ENCODE results near the gene GIPR.
A peak's percentile ranks its signal among the peaks of the same experiment; 100 is the strongest.
"Not testable (repeated sequence)": the region's sequence is repeated elsewhere in the genome, so short reads cannot be mapped to it uniquely, and the experiment has no call there.

Gene GIPR

DNA sequence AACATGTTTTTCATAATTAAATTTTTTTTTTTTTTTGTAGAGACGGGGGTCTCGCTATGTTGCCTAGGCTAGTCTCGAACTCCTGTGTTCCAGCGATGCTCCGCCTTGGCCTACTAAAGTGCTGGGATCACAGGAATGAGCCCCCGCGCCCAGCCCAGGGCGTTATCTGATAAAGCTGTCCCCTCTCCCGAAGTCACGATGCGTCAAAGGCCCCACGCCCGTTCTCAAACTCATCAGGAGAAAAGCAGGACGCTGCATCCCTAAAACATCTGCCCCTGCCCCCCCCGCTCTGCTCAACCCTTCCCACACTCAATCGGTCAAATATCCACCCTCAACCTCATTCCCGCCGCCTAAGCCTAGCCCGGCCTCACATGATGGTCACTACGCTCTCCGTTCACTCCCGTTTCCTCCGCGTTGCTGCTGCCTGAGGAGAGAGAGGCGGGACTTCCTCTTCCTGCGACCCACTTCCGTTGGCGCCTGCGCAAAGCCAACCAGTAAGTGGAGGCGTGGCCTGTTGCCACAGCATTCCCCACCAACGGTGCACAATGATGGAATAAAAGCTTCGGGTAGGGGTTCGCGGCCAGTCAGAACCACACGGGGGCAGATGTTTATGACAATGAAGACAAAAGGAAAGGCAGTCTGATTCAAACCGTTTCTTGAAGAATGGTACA, 23.6 kb downstream of the GIPR start, which contains the start of gene SNRPD2:
Gene SNRPD2 (minus strand): TSS at position 438 of the 671 bp plus-strand sequence. CDS start 65 bp downstream, at position 373.
- peak; percentile 86 to 90 for DNase-seq (ENCODE audit: low read depth in 2 of 2)

DNA sequence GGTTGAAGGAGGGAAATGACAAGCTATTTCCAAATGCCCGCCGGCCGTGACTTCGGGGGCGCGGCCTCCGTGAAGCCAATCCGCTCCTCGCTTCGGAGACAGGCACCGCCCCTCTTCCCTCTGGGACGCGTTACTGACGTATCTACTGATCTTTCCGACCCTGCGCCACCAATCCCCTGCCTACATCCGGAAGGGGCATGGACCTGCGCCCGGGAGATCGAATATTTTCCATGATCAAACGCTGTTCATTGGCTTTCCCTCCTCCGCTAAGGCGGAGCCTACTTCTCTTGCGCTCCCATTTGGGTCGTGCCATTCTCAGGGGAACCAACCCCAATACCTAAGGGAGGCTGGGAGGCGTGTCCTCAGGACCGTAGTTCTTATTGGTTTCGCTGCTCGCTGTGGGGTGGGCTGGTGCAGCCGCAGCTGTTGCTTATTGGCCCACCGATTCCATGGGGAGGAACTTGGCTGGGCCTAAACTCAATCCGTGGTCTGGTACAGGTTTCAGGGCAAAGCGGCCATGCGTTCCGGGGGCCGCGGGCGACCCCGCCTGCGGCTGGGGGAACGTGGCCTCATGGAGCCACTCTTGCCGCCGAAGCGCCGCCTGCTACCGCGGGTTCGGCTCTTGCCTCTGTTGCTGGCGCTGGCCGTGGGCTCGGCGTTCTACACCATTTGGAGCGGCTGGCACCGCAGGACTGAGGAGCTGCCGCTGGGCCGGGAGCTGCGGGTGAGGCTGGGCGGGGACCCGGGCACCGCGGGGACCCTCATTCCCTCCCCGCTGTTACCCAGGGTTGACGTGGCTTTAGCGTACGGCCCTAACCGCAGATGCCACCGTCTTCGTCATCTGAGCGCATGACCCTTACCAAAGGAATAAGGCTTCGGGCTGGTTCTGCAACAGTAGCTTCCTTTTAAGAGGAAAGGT, 24.4 kb downstream of the GIPR start, which contains the start of gene QPCTL:
Gene QPCTL (plus strand): TSS at position 480 of the 919 bp plus-strand sequence. CDS start 38 bp downstream, at position 518.
- DNase-seq (ENCODE audit: low read depth in 2 of 2) = peak; percentile 96 to 97

DNA sequence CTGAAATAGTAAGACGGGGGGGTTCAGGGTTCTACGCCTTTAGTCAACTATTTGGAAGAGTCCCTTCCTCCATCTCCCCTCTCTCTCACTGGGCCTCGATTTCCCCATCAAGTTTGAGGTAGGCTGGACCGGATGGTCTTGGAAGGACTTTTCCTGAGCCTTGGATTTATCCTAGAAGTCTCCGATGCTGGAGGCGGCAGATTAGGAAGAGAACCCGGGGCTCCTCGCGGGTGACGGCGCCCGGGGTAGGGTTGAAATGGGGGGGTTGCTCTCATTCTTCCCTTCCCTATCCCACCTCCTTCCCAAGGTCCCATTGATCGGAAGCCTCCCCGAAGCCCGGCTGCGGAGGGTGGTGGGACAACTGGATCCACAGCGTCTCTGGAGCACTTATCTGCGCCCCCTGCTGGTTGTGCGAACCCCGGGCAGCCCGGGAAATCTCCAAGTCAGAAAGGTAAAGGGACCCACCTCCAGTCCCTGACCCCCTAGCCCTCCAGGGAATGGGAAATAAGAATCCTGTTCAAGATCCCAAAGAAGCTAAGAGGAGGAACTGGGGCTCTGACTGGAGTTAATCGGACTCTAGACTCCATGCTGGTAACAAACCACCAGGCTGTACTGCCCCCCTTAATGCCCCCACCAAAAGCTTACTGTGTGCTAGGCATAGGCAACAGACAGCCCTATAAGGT, 25.2 kb downstream of the GIPR start:
- peak; percentile 61 to 66 for DNase-seq (ENCODE audit: low read depth in 2 of 2)

DNA sequence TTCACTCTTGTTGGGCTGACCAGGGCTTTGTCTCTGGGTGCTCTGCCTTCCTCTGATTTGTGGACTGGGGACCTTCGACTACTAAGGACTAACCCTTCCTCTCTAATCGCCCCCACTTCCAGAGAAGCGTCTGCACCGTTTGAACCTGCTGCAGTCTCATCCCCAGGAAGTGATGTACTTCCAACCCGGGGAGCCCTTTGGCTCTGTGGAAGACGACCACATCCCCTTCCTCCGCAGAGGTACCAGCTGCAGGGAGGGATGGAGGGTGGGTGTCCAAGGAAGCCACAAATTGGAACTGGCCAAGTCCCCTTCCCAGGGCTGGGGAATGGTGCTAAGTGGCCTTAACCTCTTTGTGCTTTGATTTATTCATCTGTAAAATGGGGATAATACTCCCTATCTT, 33.7 kb downstream of the GIPR start:
- no peak for DNase-seq (ENCODE audit: low read depth in 2 of 2)

DNA sequence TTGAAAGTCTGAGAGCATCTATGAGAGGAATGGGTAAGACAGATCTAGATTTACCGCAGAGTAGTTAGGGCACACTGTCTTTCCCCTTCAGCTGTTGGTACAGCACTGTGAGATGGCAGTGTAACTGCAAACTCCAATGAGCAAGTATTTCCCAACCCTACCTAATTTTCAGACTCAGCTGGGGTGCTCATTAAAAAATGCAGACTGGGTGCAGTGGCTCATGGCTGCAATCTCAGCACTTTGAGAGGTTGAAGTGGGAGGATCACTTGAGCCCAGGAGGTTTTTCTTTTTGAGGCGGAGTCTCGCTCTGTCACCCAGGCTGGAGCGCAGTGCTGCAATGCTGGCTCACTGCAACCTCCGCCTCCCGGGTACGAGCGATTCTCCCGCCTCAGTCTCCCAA, 37.1 kb downstream of the GIPR start:
- no peak for DNase-seq (ENCODE audit: low read depth in 2 of 2)

DNA sequence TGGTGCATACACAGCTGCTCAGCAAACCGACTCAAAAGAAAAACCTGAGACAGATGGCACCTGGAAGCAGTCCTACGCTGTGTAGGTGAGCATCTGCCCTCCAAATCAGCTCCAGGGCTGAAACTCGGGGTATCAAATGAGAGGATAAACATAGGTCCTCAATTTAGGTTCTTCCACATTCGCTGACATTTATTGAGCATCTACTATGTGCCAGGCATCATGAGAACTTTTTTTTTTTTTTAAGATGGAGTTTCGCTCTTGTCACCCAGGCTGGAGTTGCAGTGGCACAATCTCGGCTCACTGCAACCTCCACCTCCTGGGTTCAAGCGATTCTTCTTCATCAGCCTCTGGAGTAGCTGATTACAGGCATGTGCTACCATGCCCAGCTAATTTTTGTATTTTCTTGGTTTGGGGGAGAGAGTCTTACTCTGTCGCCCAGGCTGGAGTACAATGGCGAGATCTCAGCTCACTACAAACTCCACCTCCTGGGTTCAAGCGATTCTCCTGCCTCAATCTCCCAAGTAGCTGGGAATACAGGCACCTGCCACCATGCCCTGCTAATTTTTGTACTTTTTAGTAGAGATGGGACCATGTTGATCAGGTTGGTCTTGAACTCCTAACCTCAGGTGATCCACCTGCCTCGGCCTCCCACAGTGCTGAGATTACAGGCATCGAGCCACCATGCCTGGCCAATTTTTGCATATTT, 37.8 kb downstream of the GIPR start:
- DNase-seq (ENCODE audit: low read depth in 2 of 2) = no peak

DNA sequence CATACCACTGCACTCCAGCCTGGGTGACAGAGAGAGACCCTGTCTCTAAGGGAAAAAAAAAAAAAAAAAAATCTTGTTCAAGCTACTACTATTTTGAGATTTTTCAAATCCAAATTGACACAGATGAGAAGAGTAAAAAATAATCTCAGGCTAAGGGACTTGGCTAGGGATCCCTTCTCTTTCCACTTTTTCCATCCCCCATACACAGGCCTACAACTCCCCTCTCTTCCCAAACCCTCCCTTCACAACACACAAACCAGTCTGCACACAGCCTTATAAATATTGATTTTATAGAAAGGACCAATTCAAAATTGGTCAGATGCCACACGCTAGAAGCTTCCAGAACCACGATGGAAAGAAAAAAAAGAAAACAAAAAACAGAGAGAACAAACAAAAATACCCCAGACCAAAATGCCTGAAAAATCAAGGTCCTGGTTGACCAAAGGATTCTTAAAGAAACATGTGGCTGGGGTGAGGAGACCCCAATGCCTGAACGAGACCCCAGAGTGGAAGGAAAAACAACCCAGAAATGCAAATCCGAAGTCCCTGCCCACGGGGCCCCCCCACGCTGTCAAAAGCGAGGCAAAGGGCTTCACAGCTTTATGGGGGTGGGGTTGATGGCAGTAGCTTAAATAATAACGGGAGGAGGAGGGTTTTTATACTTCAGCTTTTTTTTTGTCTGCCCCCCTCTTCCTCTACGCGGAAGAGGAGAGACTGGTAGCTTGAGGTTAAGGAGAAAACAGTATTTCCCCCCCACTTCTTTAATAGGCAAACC, 42.5 kb downstream of the GIPR start:
- no peak for DNase-seq (ENCODE audit: low read depth in 2 of 2)

DNA sequence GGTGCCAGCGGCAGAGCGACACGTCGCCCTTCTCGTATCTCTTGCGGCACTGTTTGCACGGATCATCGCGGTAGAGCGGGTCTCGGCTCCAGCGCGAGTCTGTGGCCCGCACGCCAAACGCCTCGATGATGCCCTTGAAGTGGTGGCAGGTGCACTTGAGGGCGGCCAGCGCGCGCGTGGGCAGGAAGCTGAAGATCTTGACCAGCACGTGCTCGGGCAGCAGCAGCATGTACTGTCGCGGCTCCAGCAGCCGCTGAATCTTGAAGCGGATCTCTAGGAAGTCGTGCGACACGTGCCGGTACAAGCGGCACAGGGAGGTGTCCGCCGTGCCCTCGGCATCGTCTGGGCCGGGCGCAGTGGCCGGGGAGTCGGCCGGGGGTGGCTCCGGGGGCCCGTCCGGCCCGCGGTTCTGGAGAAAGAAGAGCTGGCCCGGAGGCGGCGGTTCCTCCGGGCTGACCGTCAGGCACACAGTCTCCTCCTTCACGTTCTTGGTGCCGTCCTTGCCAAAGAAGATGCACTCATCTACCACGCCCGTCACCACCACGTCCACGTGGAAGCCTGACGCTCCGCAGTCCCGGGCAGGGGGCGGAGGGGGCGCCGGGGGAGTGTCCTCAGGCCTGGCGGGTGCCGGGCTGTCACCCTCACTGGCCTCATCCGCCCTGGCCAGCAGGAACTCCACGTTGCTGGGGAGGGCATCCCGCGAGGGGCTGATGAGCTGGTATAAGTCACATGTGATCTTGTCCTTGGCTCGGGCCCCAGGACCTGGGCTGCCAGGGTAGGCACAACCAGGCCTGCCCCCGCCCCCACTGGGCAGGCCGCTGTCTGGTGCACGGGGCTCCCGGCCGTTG, 44.1 kb downstream of the GIPR start:
- DNase-seq (ENCODE audit: low read depth in 2 of 2) = no peak

DNA sequence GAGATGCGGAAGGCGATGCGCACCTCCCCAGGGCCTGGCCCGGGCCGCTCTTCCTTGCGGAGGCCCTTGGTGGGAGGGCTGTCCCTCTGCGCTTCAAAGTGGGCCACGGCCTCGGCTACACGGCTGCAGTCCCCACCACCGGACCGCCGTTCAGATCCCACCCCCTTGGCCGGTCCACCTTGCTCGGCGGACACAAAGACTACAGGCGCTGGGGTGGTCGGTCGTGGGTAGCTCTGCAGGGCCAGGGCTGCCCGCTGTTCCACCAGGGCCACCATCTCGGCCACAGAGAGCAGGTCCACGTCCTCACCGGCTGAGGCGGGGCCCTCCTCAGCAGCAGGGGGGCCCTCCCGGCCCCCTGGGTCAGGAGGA, 44.7 kb downstream of the GIPR start:
- DNase-seq (ENCODE audit: low read depth in 2 of 2) = no peak

DNA sequence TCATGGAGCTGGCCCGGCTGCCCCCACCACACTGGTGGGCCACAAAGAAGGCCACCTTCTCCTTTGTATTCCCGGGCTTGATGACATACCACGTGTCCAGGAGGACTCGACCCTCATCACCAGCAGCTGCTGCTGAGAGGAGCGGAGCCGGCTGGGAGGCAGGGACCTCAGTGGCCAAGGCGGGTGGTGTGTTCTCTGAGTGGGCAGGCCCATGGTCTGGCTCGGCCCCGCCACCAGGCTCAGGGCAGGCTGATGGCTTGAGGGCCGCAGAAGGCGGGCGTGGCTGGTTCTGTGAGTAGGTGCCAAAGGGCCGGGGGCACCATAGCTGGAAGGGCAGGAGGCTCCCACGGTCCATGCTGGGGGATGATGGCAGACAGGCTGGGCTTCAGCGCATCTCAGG, 45.1 kb downstream of the GIPR start:
- DNase-seq (ENCODE audit: low read depth in 2 of 2) = no peak

DNA sequence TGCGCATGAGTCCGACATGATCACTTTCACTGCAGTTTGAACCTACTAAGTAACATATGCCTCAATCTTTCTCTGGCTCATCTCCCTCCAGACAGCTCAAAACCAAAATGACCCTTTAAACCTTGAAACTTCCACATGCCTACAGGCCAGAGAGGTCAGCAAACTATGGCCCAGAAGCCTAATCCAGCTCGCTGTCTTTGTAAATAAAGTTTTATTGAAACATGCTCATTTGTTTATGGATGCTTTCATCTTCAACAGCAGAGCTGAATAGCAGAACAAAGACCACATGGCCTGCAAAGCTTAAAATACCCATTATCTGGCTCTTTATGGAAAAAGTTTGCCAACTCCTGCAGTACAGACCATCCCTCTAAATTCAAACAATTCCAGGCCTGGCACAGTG, 47.1 kb downstream of the GIPR start:
- DNase-seq (ENCODE audit: low read depth in 2 of 2) = no peak

DNA sequence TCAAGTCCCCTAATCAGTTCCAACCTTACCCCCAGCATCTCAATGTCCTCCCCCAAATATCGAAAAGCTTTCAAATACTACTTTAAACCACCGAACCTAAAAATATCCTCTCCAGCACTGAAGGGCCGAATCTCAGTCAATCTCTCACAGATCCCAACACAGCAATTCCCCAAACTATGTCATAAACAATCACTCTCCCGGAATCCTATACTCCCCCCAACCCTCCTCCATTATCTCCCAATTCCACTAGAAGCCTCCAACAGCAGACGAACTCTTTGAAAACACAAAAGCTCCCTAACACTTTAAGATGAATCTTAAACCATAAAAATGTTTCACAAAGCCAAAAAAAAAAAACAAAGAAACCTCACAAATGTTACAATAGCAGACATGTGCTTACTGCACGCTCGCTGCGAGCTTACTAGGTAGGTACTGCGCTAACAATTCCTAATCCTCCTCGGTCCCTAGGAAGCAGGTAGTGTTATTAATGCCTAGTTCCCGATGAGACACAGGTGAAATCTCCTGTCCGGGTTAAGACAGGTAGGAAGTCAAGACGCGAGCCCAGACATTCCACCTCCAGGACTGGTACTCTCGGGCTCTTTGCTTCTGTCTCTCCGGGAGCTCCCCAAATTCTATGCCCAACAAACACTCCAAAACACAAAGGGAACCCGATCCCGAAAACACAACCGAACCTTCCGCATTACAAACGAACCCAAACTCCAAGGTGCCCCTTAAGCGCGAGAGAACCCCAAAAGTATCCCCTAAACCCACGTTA, 48.5 kb downstream of the GIPR start:
- DNase-seq (ENCODE audit: low read depth in 2 of 2) = no peak

DNA sequence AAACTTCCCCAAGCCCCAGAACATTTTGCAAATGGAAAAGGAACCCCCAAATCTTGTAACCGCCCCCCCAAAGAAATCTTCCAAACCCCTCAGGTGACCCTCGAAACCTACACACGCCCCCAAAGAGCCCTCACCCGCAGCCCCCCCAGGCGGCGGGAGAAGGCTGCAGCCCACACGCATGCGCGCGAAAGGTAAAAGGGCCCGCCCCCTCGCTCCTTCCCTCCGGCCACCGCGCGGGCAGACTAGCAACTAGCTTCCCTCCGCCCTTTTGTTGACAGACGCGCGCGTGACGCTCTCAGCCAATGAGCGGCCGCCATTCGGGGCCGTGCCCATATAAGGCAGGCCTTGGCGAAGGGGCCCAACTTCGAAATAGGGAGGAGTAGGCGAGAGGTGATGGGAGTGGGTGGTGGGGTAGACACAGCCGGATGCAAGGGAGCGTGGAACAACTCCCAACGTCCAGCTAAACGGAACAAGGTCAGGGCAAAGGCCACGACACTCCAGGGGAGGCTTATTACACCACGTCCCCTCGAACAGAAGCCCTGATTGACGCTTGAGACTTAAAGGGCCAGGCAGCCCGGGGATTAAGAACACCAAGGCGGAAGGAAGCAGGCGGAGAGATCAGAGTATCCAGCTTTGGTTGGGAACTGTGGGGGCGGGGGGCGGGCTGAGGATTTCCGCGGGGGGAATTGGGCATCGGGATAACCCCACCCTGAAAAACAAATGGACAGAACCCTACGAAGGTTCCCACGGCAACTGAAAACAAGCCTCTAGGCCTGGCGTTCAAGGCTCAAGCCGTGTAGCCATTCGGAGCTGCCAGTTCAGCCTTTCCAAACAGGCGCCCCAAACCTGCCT, 49.3 kb downstream of the GIPR start:
- DNase-seq (ENCODE audit: low read depth in 2 of 2) = peak; percentile 98 to 99

DNA sequence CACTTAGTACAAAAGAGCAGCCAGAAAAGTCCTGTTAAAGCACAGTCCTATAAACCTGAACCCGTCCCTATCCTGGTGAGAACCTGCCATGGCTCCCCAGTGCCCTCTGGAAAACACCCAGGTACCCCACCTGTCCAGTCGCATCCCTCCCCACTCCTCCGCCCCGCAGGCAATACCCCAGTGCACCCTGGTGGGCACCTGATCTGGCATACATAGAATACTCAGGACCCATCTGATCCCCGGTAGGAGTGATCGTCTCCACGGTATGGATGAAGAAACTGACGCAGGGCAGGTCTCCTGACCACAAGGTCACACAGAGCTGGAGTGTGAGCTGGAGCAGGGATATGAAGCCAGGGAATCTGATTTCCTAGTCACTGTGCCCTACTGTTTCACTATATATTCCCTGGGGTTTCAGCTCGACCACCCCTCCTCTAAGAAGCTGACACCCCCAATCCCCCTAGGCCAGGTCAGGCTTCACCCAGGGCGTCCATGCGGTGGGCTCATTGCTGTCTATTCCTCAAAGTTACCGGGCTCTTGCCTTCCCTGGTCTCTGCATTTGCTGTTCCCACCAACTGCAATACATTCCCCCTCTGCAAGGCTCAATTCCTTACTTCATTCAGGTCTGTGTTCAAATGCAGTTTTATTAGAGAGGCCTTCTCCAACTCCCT, 50.1 kb downstream of the GIPR start:
- DNase-seq (ENCODE audit: low read depth in 2 of 2) = no peak

DNA sequence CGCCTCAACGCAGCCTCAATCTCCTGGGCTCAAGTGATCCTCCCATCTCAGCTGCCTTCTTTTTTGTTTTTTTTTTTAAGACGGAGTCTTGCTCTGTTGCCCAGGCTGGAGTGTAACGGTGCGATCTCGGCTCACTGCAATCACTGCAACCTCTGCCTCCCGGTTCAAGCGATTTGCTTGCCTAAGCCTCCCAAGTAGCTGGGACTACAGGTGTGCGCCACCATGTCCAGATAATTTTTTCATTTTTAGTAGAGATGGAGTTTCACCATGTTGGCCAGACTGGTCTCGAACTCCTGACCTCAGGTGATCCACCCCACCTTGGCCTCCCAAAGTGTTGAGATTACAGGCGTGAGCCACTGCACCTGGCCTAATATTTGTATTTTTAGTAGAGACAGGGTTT, 52.0 kb downstream of the GIPR start:
- DNase-seq (ENCODE audit: low read depth in 2 of 2) = not testable (repeated sequence)

DNA sequence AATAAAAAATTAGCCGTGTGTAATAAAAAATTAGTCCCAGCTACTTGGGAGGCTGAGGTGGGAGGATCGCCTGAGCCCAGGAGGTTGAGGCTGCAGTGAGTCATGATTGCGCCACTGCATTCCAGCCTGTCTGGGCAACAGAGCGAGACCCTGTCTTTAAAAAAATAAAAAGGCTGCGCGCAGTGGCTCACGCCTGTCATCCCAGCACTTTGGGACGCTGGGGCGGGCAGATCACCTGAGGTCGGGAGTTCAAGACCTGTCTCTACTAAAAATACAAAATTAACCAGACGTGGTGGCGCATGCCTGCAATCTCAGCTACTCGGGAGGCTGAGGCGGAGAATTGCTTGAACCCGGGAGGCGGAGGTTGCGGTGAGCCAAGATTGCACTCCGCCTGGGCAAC, 60.7 kb downstream of the GIPR start:
- DNase-seq (ENCODE audit: low read depth in 2 of 2) = not testable (repeated sequence)

DNA sequence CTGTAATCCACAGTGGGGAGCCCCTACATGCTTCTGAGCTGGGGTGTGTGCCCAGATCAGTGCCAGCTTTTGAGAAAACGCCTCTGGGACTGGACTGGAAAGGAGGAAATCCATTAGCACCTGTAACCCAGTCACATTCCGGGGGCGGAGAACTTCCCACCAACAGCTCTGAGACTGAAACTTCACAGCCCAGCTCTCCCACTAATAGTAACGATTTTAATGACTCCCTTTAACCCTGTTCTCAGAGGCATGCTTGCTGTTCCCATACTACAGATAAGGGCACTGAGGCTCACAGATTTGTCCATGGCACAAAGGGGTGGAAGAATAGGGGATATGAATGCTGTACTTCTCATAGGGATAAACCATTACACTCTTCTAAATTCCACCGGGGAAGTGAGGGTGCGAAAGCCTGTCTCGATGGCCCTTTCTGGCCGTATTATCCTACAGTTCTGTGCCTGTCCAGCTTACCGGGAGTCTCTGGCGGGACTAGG, 61.8 kb downstream of the GIPR start:
- DNase-seq (ENCODE audit: low read depth in 2 of 2) = no peak
